SH-SY5Y (cell line): ENCODE measurements around the gene MACF1.

Experiments
- GATA2 ChIP-seq: IDR thresholded peaks from 2 replicates; pipeline ENCODE4 v1.6.1; 2011; ENCODE audit warnings: mild to moderate bottlenecking, low read depth, low read length
- GATA3 ChIP-seq: IDR thresholded peaks from 2 replicates; pipeline ENCODE4 v1.6.1; 2011; ENCODE audit warnings: low read depth, mild to moderate bottlenecking, low read length, moderate library complexity

GRCh38 chr1:39410915-39411436 is 206.5 kb downstream of the MACF1 start:
- TF ChIP-seq GATA2 (no peak), GATA3 (no peak)
